SK-N-SH (cell line): ENCODE data around the gene ACP5. TPM values are rescaled to one million over a fixed set of nuclear protein-coding genes. Genes with fewer than 3 reads are reported as not detected.

Experiments
- CTCF ChIA-PET: fragments of 300-600, 350-600 bp; formaldehyde crosslinking; extraction: SDS; loops from one replicate; lab custom pipeline; 2021; lab: Yijun Ruan, JAX
- POLR2A ChIA-PET: fragments of 350-600 bp; sonication (Branson Sonifier 250); formaldehyde crosslinking; extraction: SDS; loops from one replicate; lab custom pipeline; 2020; ENCODE audit warnings: antibody characterized with exemption, inconsistent platforms; lab: Yijun Ruan, JAX
- DNase-seq: peaks from one replicate; pipeline ENCODE4 v3.0.0; 2012
- H2AFZ ChIP-seq: fragments of 200-600 bp; sonication (generic); 2 replicates; pipeline ENCODE4 v1.8.1; 2016; ENCODE audit warnings: antibody characterized with exemption, mild to moderate bottlenecking, low read depth
- H3F3A ChIP-seq: fragments of 200-600 bp; sonication (generic); replicated peaks from 2 replicates; pipeline ENCODE3; 2016; ENCODE audit warnings: antibody characterized with exemption, mild to moderate bottlenecking; ENCODE audit not compliant: insufficient read depth
- H3K27ac ChIP-seq, 2 experiments: fragments of 200-500 bp in 1 of 2; fragments of 200-600 bp in 1 of 2; sonication (Bioruptor generic) in 1 of 2; sonication (generic), shearing (Covaris generic) in 1 of 2; 2 replicates each; pipeline versions ENCODE4 v1.5.1 to v1.6.1; 2014 to 2016; ENCODE audit warnings: low read depth in 2 of 2, inconsistent platforms in 1 of 2, low read length in 1 of 2, mild to moderate bottlenecking in 1 of 2, mixed read lengths in 1 of 2
- H3K27me3 ChIP-seq: fragments of 200-600 bp; sonication (generic), shearing (Covaris generic); 2 replicates; pipeline ENCODE4 v1.6.1; 2016; ENCODE audit warnings: mixed run types; ENCODE audit not compliant: insufficient read depth
- H3K36me3 ChIP-seq, 2 experiments: fragments of 200-500 bp in 1 of 2; fragments of 200-600 bp in 1 of 2; sonication (Bioruptor generic) in 1 of 2; sonication (generic) in 1 of 2; replicated peaks in 1 of 2; 2 replicates each; pipeline versions ENCODE3 to v1.5.1; 2014 to 2016; ENCODE audit warnings: low read length in 1 of 2, mild to moderate bottlenecking in 1 of 2; ENCODE audit not compliant: insufficient read depth in 2 of 2, control insufficient read depth in 1 of 2
- H3K4me1 ChIP-seq, 2 experiments: fragments of 200-500 bp in 1 of 2; fragments of 200-600 bp in 1 of 2; sonication (Bioruptor generic) in 1 of 2; sonication (generic), shearing (Covaris generic) in 1 of 2; 2 replicates each; pipeline versions ENCODE4 v1.5.1 to v1.6.1; 2014 to 2016; ENCODE audit warnings: low read depth in 1 of 2, low read length in 1 of 2, mixed run types in 1 of 2; ENCODE audit not compliant: insufficient read depth in 2 of 2, control insufficient read depth in 1 of 2
- H3K4me2 ChIP-seq: fragments of 200-600 bp; sonication (generic), shearing (Covaris generic); 2 replicates; pipeline ENCODE4 v1.6.1; 2017; ENCODE audit warnings: mixed run types
- H3K4me3 ChIP-seq, 2 experiments: fragments of 200-500 bp in 1 of 2; fragments of 200-600 bp in 1 of 2; sonication (Bioruptor generic) in 1 of 2; sonication (generic), shearing (Covaris generic) in 1 of 2; 2 replicates each; pipeline versions ENCODE4 v1.5.1 to v1.8.1; 2014 to 2016; ENCODE audit warnings: low read depth in 2 of 2, inconsistent platforms in 1 of 2, low read length in 1 of 2, mild to moderate bottlenecking in 1 of 2, mixed read lengths in 1 of 2, moderate library complexity in 1 of 2
- H3K79me2 ChIP-seq: fragments of 200-600 bp; sonication (generic); 2 replicates; pipeline ENCODE4 v1.8.1; 2017; ENCODE audit warnings: mild to moderate bottlenecking; ENCODE audit not compliant: insufficient read depth
- H3K9ac ChIP-seq: fragments of 200-600 bp; sonication (generic); 2 replicates; pipeline ENCODE4 v1.6.1; 2017; ENCODE audit warnings: mixed run types
- H3K9me2 ChIP-seq: fragments of 200-600 bp; sonication (generic); 2 replicates; pipeline ENCODE4 v1.6.1; 2017; ENCODE audit warnings: mixed run types
- H3K9me3 ChIP-seq: fragments of 200-600 bp; sonication (generic); 2 replicates; pipeline ENCODE4 v1.6.1; 2017; ENCODE audit warnings: mixed run types, mild to moderate bottlenecking, moderate library complexity
- H4K20me1 ChIP-seq: fragments of 200-600 bp; sonication (generic); 2 replicates; pipeline ENCODE4 v1.6.1; 2017; ENCODE audit warnings: mild to moderate bottlenecking, mixed run types; ENCODE audit not compliant: insufficient read depth
- FOXM1 ChIP-seq: IDR thresholded peaks from 2 replicates; pipeline ENCODE4 v1.4.0; 2012; ENCODE audit warnings: low read depth, mild to moderate bottlenecking
- GATA2 ChIP-seq: sonication (generic); formaldehyde crosslinking; IDR thresholded peaks from 2 replicates; pipeline ENCODE4 v1.5.0; 2020; ENCODE audit warnings: mild to moderate bottlenecking, missing genetic modification reagents
- JUND ChIP-seq: IDR thresholded peaks from 2 replicates; pipeline ENCODE4 v1.4.0; 2012
- MEF2A ChIP-seq: IDR thresholded peaks from 2 replicates; pipeline ENCODE4 v1.4.0; 2012; ENCODE audit warnings: low read depth, borderline replicate concordance
- MXI1 ChIP-seq: IDR thresholded peaks from 2 replicates; pipeline ENCODE4 v1.6.1; 2012; ENCODE audit warnings: mild to moderate bottlenecking, low read depth, low read length, improper control_type of control experiment
- NFIC ChIP-seq: IDR thresholded peaks from 2 replicates; pipeline ENCODE4 v1.4.0; 2012; ENCODE audit warnings: borderline replicate concordance
- RAD21 ChIP-seq: IDR thresholded peaks from 2 replicates; pipeline ENCODE4 v1.6.1; 2012; ENCODE audit warnings: mild to moderate bottlenecking, low read length
- TAF1 ChIP-seq: IDR thresholded peaks from 2 replicates; pipeline ENCODE4 v1.6.1; 2012; ENCODE audit warnings: low read depth, mild to moderate bottlenecking, low read length, moderate library complexity, borderline replicate concordance
- WGBS: methylation state at CpG from one replicate; pipeline ENCODE4 v1.1.6; 2017; ENCODE audit warnings: low lambda C conversion rate; 5-methylcytosine and 5-hydroxymethylcytosine counted together
- polyA plus RNA-seq, 3 experiments: library from polyadenylated mRNA; depleted of rRNA; stranded (reverse); fragments of >200 nt; gene quantifications; 2 replicates each; pipeline ENCODE4 v1.2.3, GENCODE V29; 2012
- TF ChIP-seq, protein P1 (sequence below): IDR thresholded peaks from 2 replicates; pipeline ENCODE4 v1.6.1; 2012; ENCODE audit warnings: mild to moderate bottlenecking, low read depth, low read length, moderate library complexity
- TF ChIP-seq, protein P2 (sequence below): IDR thresholded peaks from 2 replicates; pipeline ENCODE4 v1.4.0; 2012; ENCODE audit warnings: low read depth, borderline replicate concordance
- TF ChIP-seq, protein P3 (sequence below): fragments of 150-350 bp; IDR thresholded peaks from 2 replicates; pipeline ENCODE4 v1.6.1; 2017; ENCODE audit warnings: antibody characterized with exemption, low read length, low read depth, borderline replicate concordance

ACP5 gene
- polyA plus RNA-seq, 1 of the 3 experiments (the other 2 are of a cell fraction) = 0.87 TPM

DNA sequence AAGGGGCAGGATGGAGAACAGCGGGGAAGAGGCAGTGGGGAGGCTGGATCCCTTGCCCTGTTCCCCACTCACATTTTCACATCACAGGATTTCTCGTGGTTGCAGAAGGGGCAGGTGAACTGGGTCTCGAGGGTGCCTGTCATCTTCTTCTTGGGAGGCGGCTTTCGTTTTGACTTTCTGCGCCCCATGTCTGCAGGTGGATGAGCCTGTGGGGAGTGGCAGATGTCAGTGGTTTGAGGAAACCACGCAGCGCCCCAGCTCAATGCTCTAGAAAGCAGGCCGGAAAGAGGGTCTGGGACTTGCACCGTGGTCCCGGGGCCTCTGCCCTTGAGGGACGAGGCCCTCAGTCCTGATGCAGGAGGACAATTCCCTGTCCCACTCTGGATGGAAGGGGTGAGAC is 23.3 kb downstream of the ACP5 start (continued):
- TF ChIP-seq, protein P1, sequence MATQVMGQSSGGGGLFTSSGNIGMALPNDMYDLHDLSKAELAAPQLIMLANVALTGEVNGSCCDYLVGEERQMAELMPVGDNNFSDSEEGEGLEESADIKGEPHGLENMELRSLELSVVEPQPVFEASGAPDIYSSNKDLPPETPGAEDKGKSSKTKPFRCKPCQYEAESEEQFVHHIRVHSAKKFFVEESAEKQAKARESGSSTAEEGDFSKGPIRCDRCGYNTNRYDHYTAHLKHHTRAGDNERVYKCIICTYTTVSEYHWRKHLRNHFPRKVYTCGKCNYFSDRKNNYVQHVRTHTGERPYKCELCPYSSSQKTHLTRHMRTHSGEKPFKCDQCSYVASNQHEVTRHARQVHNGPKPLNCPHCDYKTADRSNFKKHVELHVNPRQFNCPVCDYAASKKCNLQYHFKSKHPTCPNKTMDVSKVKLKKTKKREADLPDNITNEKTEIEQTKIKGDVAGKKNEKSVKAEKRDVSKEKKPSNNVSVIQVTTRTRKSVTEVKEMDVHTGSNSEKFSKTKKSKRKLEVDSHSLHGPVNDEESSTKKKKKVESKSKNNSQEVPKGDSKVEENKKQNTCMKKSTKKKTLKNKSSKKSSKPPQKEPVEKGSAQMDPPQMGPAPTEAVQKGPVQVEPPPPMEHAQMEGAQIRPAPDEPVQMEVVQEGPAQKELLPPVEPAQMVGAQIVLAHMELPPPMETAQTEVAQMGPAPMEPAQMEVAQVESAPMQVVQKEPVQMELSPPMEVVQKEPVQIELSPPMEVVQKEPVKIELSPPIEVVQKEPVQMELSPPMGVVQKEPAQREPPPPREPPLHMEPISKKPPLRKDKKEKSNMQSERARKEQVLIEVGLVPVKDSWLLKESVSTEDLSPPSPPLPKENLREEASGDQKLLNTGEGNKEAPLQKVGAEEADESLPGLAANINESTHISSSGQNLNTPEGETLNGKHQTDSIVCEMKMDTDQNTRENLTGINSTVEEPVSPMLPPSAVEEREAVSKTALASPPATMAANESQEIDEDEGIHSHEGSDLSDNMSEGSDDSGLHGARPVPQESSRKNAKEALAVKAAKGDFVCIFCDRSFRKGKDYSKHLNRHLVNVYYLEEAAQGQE = no peak
- no peak for TF ChIP-seq NFIC
- TF ChIP-seq MEF2A = no peak
- no peak for TF ChIP-seq JUND

DNA sequence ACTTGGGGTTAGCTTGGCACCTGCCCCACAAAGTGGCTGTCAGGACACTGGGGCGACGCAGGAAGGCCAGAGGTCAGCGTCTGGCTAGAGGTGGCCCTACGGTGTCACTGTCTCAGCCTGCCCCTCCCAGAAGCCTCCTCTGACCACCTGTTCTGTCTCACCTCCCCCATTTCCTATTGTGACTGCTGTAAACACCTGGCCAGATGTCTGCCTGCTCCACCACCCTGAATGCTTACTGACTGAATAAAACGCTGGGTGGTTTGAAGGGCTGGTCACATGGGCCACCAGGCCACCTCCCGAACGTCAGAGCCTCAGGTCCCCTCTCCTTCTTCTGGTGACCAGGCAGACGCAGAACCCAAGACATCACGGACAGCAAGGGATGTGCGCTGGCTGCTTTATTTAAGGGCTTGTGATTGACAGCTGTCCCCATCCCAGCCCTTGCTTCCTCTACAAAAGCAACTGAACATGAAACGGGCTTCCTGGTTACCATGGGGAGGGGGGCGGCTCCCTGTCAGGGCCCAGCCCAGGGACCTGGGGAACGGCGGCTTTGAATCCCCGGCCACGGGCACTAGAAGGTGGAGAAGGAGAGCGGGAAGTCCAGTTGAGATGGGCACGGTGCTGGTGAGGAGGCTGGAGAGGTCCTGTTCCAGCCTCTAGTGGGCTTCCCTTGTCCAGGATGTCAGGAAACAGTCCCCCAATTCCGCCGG is 24.6 kb downstream of the ACP5 start:
- TF ChIP-seq GATA2 (CRISPR knock-in tag) (no peak), RAD21 (no peak), MXI1 (no peak), FOXM1 (no peak), TAF1 (no peak)
- TF ChIP-seq, protein P2, sequence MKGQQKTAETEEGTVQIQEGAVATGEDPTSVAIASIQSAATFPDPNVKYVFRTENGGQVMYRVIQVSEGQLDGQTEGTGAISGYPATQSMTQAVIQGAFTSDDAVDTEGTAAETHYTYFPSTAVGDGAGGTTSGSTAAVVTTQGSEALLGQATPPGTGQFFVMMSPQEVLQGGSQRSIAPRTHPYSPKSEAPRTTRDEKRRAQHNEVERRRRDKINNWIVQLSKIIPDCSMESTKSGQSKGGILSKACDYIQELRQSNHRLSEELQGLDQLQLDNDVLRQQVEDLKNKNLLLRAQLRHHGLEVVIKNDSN = no peak
- TF ChIP-seq, protein P1 = no peak
- TF ChIP-seq, protein P3, sequence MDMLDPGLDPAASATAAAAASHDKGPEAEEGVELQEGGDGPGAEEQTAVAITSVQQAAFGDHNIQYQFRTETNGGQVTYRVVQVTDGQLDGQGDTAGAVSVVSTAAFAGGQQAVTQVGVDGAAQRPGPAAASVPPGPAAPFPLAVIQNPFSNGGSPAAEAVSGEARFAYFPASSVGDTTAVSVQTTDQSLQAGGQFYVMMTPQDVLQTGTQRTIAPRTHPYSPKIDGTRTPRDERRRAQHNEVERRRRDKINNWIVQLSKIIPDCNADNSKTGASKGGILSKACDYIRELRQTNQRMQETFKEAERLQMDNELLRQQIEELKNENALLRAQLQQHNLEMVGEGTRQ = no peak
- CTCF ChIA-PET = interaction anchor here (0.7 to 2.0 kb wide), 5 partner anchors 8 to 117 kb away, joined by 3 to 10 read pairs (median 5); partner anchors contain the start of gene PRKCSH
- WGBS = 94% methylated on average over 20 of the region's 20 CpGs
- Histone ChIP-seq H3K4me2 (no peak overlapping the region), H3K4me1 (peaks cover 2 to 5% of the 10 kb centered on the region in 2 experiments; a peak in 1 of 4 replicates), H3K79me2 (peaks cover 36% of the 10 kb centered on the region), H3K36me3 (peaks cover 3 to 21% of the 10 kb centered on the region in 2 experiments), H3K9me2 (no peaks in the 10 kb centered on the region), H3F3A (no peaks in the 10 kb centered on the region), H4K20me1 (peaks cover 21% of the 10 kb centered on the region), H2AFZ (no peak overlapping the region), H3K27me3 (no peaks in the 10 kb centered on the region), H3K9me3 (no peaks in the 10 kb centered on the region), H3K9ac (no peak overlapping the region), H3K27ac (no peak overlapping the region), H3K4me3 (no peak overlapping the region)
- no peak for DNase-seq
- POLR2A ChIA-PET = interaction anchor here (1.2 kb wide), 1 partner anchor 45 kb away, joined by 3 read pairs; no protein-coding TSS in a partner anchor
